Measurements from ENCODE around the gene KRT79.

GRCh38 chr12:52831251-52831650, 2.9 kb downstream of the KRT79 start:
- TF ChIP-seq CTCF (IDR thresholded peaks at IDR 0.05; ENCODE audit: low read depth, low read length, poor library complexity, severe bottlenecking) (no peak), EZH2phosphoT487 (IDR thresholded peaks at IDR 0.05; ENCODE audit: borderline replicate concordance, low read length) (no peak)

Data from DOHH2 (cell line).